ENCODE measurements around the gene PROZ.

Gene PROZ

DNA sequence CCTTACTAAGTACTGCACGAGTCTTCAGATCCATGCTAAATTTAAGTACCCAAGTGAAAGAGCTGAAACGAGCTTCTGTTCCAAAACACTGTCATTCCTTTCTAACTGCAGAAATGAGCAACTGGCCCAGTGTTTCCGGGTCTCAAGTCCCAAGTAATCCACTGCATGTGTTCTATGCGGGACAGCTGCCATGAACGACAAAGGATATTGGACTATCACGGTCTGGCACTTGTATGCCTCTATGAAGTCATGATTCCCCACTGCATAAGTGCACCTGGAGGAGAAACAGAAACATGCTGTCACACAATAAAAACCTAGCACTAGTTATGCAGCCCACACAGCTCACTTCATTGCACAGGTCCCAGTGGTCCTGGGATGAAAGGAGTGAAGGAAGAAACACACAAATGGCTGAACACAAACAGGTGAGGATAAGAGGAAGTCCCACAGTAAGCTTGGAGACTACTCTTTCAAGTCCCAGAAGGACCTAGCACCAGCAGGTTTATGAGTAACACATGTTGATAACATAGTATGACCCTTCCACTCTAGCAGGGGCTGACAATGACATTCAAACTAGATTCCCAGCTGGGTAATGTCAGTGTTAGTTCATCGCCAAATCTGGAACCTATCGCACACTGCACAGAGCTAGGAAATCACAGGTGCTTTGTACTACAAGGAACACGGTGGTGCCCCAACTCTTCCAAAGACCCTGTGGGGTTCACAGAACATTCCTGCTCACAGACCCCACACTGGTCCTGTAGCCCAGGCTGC is 38.7 kb downstream of the PROZ start:
- no peak for TF ChIP-seq POLR2AphosphoS5 (IDR thresholded peaks at IDR 0.05; ENCODE audit: low read depth, low read length)
- no peak for TF ChIP-seq PAX5 (IDR thresholded peaks at IDR 0.05; ENCODE audit: insufficient read depth, low read length, severe bottlenecking)
- no peak for TF ChIP-seq SPI1 (IDR thresholded peaks at IDR 0.05; ENCODE audit: low read depth, low read length)
- no peak for TF ChIP-seq TAF1 (IDR thresholded peaks at IDR 0.05; ENCODE audit: low read depth, low read length)
- TF ChIP-seq POU2F2 (IDR thresholded peaks at IDR 0.05; ENCODE audit: low read depth, low read length), result no peak
- no peak for TF ChIP-seq POLR2A (IDR thresholded peaks at IDR 0.05; ENCODE audit: low read depth, low read length)
- no peak for FAIRE-seq
- DNase-seq (ENCODE audit: insufficient read length, low spot score), result no peak

DNA sequence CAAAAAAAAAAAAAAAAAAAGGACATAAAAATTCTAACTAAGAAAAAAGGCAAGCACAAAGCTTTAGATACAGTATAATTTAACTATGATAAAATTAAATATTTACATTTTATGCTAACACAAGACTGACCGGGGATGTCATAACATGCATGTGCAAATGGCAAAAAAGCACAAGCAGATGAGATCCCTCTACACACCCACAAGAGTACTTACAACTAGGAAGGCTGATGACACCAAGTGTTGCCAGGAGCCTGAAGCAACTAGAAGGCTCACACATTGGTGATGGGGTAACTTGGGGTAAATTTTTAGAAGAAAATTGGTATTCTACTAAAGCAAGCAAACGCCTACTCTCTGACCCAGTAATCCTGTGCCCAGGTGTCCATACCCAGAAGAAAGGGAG is 43.4 kb downstream of the PROZ start:
- DNase-seq (ENCODE audit: insufficient read length, low spot score) (no peak), FAIRE-seq (no peak)
- no peak for TF ChIP-seq PAX5 (IDR thresholded peaks at IDR 0.05; ENCODE audit: insufficient read depth, low read length, severe bottlenecking)
- TF ChIP-seq POLR2AphosphoS5 (IDR thresholded peaks at IDR 0.05; ENCODE audit: low read depth, low read length), result no peak
- TF ChIP-seq POU2F2 (IDR thresholded peaks at IDR 0.05; ENCODE audit: low read depth, low read length), result no peak
- no peak for TF ChIP-seq SPI1 (IDR thresholded peaks at IDR 0.05; ENCODE audit: low read depth, low read length)
- no peak for TF ChIP-seq POLR2A (IDR thresholded peaks at IDR 0.05; ENCODE audit: low read depth, low read length)
- TF ChIP-seq TAF1 (IDR thresholded peaks at IDR 0.05; ENCODE audit: low read depth, low read length), result no peak

DNA sequence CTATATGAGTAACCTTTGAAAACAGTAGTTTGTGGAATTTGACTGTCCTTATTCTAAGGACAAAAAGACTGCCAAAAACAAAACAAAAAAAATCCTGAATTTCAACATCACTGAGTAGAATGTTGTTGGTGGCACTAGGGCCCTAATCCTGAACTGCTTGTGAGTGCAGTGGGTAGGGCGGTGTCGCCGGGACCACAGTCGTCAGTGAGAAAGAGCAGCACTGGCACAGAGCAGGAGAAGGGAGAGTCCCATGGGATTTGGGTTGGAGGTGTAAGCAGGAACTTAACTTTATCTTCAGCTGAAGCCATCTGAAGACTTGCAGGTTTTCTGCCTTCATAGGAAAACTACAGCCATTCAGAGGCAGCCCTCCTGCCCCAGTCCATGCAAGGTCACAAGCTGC is 44.5 kb downstream of the PROZ start:
- no peak for DNase-seq (ENCODE audit: insufficient read length, low spot score)
- no peak for FAIRE-seq
- no peak for TF ChIP-seq POU2F2 (IDR thresholded peaks at IDR 0.05; ENCODE audit: low read depth, low read length)

DNA sequence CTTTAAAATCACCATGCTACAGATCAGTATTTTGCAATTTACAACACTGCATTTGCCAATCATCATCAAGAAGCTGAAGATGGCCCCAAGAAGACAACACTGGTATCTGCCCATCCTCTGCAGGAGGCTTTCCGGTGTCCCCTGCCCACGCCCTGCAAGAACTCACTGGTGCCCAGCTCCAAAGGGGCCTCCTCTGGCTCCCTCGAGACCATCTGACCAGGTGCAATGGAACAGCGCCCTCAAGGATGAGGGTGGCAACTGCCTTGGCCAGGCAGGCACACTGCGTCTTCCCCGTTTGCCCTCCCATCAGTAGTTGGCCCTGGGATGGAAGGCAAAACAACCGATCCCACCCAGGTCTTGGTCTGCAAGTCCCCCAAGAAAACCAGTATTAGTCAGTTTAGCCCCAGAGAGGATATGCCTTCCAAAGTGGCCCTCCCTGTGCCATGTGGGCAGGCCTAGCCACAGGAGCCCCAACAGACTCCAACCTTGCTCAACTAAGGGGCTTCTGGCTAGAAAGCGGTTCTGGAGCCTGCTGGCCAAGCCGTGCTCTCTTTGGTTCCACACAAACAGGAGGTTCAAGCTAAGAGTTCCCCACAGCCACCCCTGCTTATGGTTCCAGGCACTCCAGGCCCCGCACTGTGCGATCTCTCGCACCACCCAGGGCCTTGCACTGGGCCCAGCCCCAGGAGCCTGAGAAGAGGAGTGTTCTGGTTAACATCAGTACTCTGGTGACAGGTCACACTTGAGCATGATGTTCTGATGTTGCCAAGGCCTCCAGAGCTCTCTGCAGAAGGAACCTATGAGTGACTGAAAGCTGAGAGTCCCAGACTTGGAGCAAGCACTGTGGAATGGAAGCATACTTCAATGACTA is 45.3 kb downstream of the PROZ start:
- DNase-seq (ENCODE audit: insufficient read length, low spot score) (no peak), FAIRE-seq (no peak)

DNA sequence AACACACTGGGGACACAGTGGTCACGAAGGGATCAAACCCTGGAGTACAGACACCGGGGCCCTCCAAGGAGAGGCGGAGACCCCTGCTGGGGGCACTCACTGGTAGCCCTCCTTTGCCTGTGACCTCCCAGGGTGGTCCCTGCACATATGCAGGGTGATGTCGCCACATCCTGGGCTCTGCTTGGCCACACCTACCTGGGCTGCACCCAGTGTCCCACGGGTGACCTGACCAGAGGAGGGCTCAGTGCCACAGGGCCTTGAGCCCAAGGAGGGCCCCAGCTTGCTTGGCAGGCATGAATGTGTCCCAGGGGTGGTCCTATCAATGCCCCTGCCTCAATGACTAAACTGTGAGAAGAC is 45.9 kb downstream of the PROZ start:
- TF ChIP-seq SPI1 (IDR thresholded peaks at IDR 0.05; ENCODE audit: low read depth, low read length) (no peak), TAF1 (IDR thresholded peaks at IDR 0.05; ENCODE audit: low read depth, low read length) (no peak), POLR2AphosphoS5 (IDR thresholded peaks at IDR 0.05; ENCODE audit: low read depth, low read length) (no peak), POU2F2 (IDR thresholded peaks at IDR 0.05; ENCODE audit: low read depth, low read length) (no peak), POLR2A (IDR thresholded peaks at IDR 0.05; ENCODE audit: low read depth, low read length) (no peak), PAX5 (IDR thresholded peaks at IDR 0.05; ENCODE audit: insufficient read depth, low read length, severe bottlenecking) (no peak)
- DNase-seq (ENCODE audit: insufficient read length, low spot score), result no peak

More for the DNA sequence above, 45.3 kb downstream of the PROZ start:
- no peak for TF ChIP-seq PAX5 (IDR thresholded peaks at IDR 0.05; ENCODE audit: insufficient read depth, low read length, severe bottlenecking)
- no peak for TF ChIP-seq TAF1 (IDR thresholded peaks at IDR 0.05; ENCODE audit: low read depth, low read length)
- TF ChIP-seq POU2F2 (IDR thresholded peaks at IDR 0.05; ENCODE audit: low read depth, low read length), result no peak
- no peak for TF ChIP-seq POLR2A (IDR thresholded peaks at IDR 0.05; ENCODE audit: low read depth, low read length)
- TF ChIP-seq SPI1 (IDR thresholded peaks at IDR 0.05; ENCODE audit: low read depth, low read length), result no peak
- TF ChIP-seq POLR2AphosphoS5 (IDR thresholded peaks at IDR 0.05; ENCODE audit: low read depth, low read length), result no peak

DNA sequence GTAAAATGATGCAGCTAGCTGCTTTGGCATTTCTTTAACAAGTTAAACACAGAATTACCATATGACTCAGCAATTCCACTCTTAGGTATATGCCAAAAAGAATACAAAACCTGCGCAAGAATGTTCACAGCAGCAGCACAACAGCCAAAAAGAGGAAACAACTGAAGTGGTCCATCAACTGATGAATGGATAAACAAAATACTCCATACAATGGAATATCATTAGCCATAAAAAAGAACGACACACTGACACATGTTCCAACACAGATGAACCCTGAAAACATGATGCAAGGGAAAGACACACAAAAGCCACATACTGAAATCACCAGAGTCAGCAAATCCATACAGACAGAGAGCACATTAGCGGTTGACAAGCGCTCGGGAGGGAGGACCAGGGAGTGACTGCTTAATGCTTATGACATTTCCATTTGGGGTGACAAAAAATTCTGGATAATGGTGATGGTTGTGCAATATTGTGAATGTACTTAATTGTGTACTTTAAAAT is 47.0 kb downstream of the PROZ start:
- DNase-seq (ENCODE audit: insufficient read length, low spot score), result no peak
- no peak for FAIRE-seq
- TF ChIP-seq POLR2AphosphoS5 (IDR thresholded peaks at IDR 0.05; ENCODE audit: low read depth, low read length) (no peak), PAX5 (IDR thresholded peaks at IDR 0.05; ENCODE audit: insufficient read depth, low read length, severe bottlenecking) (no peak), SPI1 (IDR thresholded peaks at IDR 0.05; ENCODE audit: low read depth, low read length) (no peak)

More for the DNA sequence above, 45.9 kb downstream of the PROZ start:
- no peak for FAIRE-seq

DNA sequence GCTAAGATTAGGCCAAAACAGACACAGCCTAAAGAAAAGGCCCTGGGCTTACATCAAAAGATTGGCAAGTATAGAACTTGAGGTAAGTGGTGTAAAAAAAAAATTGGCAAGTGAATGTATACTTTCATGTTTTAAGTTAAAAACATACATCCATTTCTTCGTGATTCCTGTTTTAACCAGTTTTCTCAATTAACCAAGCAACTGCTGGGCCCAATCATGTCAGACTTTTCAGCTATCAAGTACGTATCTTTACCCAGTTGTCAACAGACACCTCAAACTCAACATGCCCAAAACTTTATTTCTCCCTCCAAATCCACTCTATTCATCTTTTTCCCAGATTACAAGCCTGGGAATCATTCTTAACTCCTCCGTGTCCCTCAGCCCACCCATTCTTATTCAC is 49.0 kb downstream of the PROZ start:
- FAIRE-seq (no peak), DNase-seq (ENCODE audit: insufficient read length, low spot score) (no peak)
- TF ChIP-seq TAF1 (IDR thresholded peaks at IDR 0.05; ENCODE audit: low read depth, low read length) (no peak), SPI1 (IDR thresholded peaks at IDR 0.05; ENCODE audit: low read depth, low read length) (no peak), POLR2A (IDR thresholded peaks at IDR 0.05; ENCODE audit: low read depth, low read length) (no peak), POU2F2 (IDR thresholded peaks at IDR 0.05; ENCODE audit: low read depth, low read length) (no peak), PAX5 (IDR thresholded peaks at IDR 0.05; ENCODE audit: insufficient read depth, low read length, severe bottlenecking) (no peak), POLR2AphosphoS5 (IDR thresholded peaks at IDR 0.05; ENCODE audit: low read depth, low read length) (no peak)

DNA sequence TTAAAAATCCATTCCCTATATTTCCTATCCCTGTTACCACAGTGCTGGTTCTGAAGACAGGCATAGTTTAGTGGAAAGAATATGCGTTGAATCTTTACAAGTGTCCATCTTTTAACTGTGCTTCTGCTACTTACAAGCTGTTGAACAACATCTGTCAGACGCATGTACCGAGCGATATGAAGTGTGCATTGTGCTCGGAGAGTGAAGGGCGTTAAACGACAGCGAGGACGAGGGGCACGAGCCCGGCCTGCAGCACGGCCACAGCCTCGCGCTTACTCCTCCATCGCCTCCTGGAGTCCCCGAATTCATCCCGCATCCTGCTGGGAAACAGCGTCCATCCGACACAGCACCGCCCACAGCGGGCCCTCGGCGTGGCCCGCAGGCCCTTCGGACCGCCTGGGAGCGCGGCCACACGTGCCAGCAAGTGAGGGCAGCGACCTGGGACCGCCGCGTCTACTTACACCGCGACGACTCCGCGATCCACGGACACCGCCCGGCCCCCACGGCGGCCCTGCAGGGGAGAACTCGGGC is 49.5 kb downstream of the PROZ start:
- no peak for DNase-seq (ENCODE audit: insufficient read length, low spot score)
- FAIRE-seq, result no peak
- TF ChIP-seq SPI1 (IDR thresholded peaks at IDR 0.05; ENCODE audit: low read depth, low read length), result no peak

DNA sequence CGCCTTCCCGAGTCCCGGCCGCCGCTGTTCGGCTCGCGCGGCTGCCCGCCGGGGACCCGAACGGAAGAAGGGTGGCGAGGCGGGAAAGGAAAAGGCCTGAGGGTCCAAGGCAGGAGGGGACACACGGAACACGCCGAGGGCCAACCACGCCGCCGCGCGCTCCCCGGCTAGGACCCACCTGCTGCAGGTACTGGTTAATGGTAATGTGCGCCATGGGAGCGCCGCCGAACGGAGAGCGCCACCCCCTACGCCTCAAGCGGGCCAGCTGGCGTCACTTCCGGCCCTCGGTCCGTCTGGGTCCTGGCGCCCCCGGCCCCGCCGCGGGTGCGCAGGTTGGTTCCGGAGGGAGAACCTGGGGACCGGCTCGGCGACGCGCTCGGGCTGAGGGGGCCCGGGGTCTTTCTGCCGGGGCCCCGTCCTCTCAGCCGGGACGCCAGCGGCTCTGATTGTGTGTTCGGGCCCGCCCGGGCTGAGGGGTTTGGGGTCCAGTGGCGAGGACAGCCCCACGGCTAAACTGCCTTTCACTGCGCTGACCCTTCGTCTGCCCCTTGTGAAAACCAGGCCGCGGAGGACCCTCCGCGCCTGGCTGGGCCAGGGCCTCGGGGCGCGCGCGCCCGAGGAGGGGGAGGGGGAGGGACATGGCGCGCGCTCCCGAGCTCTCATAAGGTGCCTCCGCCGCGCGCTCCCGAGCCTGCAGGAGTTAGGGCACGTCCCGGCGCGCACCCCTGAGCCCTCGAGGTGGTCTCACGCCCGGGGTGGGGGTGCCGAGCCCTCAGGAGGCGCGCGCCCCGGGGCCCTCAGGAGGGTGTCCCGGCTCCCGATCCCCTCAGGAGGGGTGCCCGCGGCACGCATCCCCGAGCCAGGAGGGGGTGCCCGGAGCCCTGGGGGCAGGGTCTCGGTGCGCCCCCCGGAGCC is 50.2 kb downstream of the PROZ start, which contains the start of gene PCID2:
TSS of gene PCID2 (minus strand) at position 249 of the 915 bp plus-strand sequence. CDS start at position 214, 35 bp downstream.
- peak; percentile 97 for FAIRE-seq
- TF ChIP-seq PAX5 (IDR thresholded peaks at IDR 0.05; ENCODE audit: insufficient read depth, low read length, severe bottlenecking) (peak; percentile 52), TAF1 (IDR thresholded peaks at IDR 0.05; ENCODE audit: low read depth, low read length) (peak; percentile 94), POLR2A (IDR thresholded peaks at IDR 0.05; ENCODE audit: low read depth, low read length) (peak; percentile 90), POLR2AphosphoS5 (IDR thresholded peaks at IDR 0.05; ENCODE audit: low read depth, low read length) (peak; percentile 90), POU2F2 (IDR thresholded peaks at IDR 0.05; ENCODE audit: low read depth, low read length) (peak; percentile 90), SPI1 (IDR thresholded peaks at IDR 0.05; ENCODE audit: low read depth, low read length) (no peak)
- peak; percentile 88 for DNase-seq (ENCODE audit: insufficient read length, low spot score)

All from GM12891 (cell line).